ENCODE results near the gene CELF2.

GRCh38 chr10:11088709-11089108 is 71.0 kb downstream of the CELF2 start:
- TF ChIP-seq EZH2phosphoT487 (IDR thresholded peaks at IDR 0.05; ENCODE audit: insufficient read depth, low read depth) (no peak), EZH2 (IDR thresholded peaks at IDR 0.05; ENCODE audit: insufficient read depth, poor library complexity, severe bottlenecking) (no peak)

Measured in GM23248 (cell line).